ENCODE results near the gene CPS1.

Gene CPS1

DNA sequence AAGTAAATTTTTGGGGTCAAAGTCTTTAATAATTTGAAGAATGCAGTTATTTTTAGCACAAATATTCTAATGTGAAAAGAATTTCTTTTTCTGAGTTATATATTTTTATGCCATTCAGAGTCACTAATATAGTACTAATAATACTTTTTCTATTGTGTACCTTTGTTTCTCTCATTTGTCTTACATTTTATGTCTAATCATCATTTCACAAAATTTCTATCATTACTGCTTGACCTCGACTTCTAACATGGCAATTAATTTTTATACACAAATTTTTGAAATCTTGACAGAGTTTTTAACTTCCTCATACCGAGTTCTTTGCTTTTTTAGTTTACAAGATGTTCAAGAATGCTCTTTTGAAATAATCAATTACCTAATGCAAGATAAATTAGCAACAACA is 8.4 kb upstream of the CPS1 start:
- DNase-seq = no peak

DNA sequence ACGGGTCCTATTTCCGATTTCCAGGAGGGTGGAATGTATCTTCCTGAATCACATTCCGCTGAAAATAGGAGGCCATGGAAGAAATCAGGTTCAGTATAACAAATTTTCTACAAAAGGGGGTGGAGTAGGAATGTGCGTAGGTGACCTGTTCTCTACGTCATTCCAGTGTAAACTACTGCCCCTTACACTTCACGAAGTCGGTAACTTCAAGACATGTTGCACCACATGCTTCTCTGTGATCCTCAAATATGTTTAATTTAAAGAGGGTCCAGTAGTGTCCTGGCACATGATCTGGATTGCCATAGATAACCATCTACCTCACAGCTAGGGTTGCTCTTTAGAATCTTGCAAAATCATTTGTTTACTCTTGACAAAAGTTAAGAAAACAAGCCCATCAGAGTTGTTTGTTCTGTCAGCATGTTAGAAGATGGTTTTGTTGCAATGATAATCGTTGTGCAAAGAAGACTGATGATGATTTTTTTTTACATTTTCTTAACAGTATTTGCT is 7.5 kb upstream of the CPS1 start:
- no peak for DNase-seq

DNA sequence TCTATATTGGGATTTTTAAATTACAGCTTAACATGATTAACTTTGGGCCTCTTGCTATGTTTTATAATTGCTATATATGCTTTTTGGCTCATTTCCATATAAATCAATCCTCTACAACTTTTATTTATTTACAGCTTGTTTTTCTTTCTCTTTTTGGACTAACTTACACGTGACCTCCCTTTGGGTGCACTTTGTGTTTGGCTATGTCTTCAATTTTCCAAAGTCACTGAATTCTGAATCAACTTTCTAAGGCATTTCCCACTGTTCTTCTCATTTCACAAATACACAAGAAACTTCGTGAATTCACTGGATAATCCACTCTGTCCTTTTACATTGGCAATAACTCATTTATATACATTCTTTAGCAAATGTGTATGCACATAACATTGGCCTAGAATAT is 5.4 kb upstream of the CPS1 start:
- no peak for DNase-seq

DNA sequence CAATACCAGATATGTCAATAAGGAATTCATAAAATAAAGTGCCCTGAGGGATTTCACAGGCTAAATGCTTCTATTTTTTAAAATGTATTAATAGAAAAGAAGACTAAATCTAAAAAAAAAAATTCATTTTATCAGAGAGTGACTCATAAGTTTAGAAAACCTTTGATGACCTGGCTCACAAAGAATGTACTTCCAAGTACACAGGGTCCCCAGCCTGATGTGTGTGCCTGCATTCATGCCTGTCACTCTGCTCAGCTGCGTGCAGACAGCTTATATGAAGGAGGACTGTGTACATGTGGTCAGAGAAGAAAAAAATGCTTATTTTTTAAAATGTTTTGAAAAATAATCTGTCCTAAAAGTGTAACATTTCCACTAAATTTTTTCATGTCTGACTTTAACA is 3.0 kb upstream of the CPS1 start:
- DNase-seq = no peak

DNA sequence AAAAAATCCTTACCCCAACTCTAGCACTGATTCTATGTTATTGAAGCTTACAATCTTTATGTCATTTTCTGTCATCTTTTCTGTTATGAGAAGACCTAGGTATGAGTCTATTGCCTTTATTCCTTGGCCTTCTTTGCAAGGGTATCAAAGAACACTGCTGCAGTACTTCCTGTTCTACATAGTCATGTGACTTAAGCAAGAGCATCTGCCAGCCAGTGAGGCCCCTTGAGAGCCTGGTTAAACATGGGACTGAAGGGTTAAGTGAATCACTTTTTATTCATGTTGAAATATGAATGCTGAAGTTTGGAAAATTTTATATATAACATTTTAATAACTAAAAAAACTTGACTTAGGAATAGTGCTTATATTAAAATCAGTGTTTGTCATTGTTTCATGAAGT is 844 bp upstream of the CPS1 start:
- no peak for DNase-seq

DNA sequence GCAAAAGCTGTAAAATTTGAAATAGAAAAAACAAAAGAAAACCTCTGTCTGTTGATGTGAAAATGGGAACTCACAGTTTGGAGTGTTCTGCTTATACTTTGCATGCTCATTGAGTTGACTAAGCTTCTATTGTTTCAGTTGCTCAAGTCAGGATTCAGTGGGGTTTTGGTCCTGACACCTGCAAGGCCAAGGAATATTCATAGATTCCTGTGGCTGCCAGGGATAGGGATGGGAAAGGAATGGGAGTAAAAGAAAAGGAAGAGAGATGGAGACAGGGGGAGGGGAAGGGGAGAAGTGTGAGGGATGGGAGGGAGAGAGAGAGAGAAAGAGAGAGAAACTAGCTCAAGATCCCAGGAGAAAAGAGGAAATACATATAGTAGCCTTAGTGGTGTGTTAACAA is 1.3 kb downstream of the CPS1 start:
- no peak for DNase-seq

DNA sequence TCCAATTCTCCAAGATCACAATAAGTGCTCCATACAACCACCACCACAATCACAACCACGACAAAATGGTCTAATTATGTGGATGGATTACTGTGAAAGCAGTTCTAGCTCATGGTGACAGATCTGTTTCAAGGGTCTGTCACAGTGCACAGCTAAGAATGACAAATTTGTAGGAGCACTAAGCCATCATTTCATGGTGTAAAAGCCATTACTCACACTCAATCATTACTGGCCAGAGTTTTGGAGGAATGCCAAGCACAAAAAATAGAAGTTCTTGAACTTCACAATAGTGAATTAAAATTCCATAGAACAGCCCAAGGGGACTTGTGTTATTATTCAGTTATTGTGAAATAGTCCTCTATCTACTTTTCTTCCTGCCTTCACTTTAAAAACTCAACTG is 2.3 kb downstream of the CPS1 start:
- no peak for DNase-seq

DNA sequence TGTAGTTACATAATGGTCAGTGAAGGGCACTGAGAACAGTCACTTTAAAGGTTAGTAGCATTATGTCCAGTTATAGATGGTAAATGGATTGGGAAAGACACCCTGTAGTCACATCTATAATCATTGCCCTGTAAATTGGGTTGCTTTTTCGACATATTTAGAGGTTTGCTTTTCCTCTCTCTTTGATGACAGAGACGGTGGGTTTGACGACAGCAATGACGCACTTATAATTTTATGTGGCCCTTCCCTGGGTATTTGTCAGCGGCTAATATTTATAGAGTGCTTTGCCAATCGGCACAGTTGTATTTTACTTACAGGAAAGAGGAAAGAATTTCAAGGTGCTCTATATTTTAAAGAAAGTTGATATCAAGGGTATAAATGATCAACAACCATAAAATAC is 2.8 kb downstream of the CPS1 start:
- DNase-seq = no peak

DNA sequence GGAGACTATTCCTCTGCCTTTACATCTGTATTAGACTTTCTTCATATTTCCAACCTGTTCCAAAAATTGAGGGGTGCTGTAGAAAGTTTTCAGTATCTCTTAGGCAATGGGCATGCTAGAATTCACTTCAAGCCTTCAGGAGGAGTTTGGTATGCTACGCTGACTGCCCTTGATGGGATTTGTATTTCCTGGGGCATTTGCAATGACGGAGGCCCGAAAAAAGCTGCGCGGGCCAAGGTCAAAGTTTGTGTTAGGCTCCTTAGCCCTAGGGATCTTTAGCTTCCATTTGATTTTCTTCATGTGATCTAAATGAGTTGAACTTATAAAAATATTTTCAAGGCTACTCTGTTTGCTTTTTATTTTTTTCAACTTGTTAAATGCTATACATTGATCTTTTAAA is 5.1 kb downstream of the CPS1 start:
- DNase-seq = no peak

DNA sequence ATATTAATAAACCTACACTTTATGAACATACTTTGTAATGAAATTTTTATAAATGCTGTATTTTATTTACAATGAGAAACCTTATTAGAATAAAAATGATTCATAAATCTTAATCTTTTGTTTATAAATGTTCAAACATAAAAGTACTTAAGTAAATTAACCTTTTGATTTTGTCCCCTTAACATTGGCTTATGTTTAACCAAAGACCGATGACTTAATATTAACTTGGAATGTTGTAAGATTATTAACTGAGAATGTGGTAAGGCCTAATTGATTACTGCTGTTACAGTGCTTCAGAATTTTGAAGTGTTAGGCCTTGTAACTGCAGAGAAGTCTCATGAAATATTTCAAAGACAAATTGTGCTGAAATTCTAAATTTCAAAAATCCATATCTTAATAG is 5.7 kb downstream of the CPS1 start:
- DNase-seq = no peak

DNA sequence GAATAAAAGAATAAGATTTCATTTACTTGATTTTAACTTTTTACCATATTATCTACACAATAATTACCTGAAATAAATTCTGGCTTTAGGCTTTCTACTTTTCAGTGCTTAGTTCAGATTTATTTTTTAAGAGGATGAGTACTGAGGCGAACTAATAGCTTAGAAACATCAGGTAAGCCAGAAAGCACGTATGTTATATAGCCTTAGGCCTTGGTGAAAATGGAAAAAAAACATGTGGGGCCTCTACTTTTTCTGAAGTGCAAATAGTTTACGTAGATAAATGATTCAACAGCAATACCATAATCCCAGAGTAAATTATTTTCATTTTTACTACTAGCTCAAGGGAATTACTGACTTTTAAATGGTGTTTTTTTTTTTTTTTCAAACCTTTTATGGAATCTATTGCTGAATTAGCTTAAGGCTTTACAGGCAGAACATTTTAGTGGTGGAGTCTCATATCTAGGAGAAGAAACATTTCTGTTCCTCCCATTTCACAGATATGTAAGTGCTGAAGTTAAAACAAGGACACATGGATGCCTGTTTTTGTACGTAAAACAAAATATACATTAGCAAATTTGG is 6.2 kb downstream of the CPS1 start:
- no peak for DNase-seq

DNA sequence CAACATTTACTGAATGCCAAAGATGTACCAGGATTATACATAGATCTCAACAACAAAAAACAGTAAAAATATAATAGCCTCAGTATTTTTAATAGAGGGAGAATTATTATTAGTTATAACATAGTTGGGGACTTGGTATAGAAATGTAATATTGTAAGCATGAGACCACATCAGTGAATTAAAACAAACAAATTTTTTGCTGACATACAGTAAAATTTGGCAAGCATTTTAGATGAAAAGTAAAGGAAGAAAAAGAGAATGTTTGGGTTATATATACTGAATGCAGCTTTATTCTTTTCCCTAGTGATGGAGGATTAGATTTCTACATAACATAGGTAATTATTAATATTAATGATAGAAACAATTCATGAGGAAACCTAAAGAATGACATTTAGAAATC is 10.9 kb downstream of the CPS1 start:
- no peak for DNase-seq

DNA sequence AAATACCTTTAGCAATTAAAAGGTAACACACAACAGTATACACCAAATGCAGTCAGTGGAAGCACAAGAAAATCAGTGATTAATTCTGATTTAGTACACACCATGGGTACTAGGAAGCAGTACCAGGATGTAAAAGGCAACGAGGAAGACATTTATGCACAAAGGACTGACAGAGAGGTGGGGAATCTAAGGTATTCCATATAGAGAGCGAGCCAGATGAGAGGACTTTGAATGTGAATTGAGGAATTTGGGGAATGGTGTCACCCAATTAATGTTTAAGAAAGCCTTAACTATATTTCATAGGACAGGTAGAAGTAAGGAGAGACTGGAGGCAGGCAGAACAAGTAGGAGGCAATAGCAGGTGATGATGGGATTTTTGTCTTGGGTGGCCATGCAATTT is 11.7 kb downstream of the CPS1 start:
- DNase-seq = no peak

DNA sequence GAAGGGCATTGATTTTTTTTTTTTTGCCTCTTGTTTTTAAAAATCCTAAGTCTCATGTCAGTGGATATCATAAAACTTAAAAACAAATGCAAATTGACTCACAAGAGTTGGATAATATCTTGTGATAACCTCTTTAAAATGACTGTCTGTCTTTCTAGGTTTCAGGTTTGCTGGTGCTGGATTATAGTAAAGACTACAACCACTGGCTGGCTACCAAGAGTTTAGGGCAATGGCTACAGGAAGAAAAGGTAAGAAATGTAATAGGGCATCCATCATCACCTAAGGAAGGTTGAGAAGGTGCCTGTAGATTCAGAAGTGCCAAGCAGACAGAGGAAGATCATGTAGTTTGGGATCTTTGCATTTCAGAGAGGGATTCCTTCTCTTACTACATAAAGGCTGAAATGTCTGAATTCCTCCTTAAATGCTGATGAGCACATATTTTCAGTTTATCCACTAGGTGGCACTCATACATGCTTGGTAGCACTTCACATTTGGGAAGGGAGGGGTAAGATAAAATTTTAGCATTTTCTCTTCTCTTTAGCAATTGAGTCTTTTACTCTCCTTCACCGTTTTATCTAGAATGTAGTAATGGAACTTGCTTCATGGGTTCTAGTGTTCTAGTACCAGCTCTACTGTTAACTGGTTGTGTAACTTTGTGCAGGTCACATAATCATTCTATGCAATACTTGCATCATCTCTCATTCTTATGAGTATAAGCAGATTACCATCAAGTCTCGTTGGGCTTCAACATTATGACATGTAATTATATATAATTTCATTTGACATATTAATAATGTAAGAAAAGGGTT is 21.1 kb downstream of the CPS1 start:
- no peak for DNase-seq

DNA sequence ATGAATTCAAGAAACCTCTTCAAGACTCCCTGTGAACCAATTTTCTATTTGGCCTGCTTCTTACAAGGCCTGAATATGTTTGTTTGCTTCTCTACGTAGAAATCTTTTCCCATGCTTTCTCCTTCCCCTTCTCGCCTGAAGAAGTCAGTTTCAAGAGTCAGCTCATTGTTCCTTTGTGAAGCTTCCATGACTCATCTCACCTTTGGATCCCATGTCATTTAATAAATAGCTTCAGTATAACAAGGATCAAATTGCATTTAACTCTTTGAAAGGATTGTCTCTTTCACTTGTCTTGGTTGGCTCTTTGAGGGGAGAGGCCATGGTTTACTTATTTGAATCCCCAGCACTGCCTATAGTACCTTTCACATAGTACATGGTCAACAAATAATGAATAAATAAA is 28.4 kb downstream of the CPS1 start:
- DNase-seq = no peak

DNA sequence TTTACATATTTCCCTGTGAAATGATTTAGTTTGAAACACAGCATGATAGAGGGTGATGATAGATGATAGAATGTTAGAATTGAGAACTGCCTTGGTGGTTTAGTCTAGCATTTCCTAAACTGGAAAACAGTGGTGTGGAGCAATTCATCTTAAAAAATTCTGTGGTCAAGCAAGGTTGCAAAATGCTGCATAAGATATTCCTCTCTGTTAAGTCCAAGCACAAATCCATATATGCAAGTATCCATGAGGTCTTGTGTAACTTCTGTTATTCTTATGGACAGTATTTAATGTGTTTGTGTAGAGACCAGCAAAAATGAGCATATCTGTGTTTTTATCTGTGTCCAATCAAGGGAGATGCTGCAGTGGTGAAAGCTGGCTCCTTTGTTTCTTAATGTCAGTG is 30.0 kb downstream of the CPS1 start:
- no peak for DNase-seq

DNA sequence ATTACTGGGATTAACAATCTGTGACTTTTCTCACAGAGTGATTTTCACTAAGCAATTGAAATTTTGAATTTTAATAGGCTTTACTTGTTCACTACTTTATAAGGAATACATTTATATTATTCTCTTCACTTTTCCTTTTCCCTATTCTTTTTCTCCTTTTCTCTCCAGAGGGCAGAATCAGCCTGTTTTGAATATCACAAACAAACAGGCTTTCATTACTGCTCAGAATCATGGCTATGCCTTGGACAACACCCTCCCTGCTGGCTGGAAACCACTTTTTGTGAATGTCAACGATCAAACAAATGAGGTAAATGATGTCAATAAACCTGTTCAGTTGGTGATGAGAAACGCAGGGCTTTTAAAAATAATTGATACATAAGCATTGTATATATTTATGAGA is 35.3 kb downstream of the CPS1 start:
- no peak for DNase-seq

DNA sequence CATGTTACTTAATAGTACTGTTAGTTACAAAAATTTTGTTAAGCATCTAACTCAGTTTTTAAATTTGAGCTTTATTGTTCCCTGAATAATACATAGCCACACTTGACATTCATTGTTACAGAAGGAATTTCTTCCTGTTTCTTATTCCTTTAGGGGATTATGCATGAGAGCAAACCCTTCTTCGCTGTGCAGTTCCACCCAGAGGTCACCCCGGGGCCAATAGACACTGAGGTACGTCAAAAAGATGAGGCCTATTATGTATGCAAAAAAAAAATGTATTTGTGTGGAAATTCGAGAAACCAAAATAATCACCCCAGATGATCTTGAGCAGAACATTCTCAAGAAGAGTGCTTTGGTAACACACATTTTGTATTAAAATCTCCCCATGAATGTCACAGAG is 36.3 kb downstream of the CPS1 start:
- no peak for DNase-seq

DNA sequence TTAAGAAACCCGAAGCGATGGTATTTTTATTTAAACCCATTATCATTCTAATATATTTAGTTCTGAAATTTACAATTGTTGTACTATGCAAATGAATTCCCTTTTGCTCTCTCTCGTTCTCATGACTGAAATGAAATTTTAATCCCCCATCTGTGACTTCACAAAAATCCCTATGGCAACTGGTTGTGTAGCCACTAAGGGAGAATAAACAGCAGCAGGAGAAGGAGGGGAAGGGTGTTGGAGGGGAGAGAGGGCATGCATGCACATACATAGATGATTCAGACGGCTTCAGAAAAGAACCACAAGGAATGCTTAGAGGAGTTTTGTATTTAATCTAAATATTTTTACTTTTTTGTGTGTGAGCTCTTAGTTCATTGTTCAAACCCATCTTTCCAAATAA is 36.8 kb downstream of the CPS1 start:
- DNase-seq = no peak

DNA sequence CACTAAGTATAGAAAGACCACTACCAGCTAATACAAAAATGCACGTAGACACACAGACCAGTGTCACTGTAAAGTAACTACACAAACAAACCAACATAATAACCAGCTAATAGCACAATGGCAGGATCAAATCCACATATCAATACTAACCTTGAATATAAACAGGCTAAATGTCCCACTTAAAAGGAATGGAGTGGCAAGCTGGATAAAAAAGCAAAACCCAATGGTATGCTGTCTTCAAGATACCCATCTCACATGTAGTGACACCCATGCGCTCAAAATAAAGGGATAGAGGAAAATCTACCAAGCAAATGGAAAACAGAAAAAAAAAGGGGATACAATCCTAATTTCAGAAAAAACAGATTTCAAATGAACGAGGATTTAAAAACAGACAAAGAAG is 41.8 kb downstream of the CPS1 start:
- no peak for DNase-seq

DNA sequence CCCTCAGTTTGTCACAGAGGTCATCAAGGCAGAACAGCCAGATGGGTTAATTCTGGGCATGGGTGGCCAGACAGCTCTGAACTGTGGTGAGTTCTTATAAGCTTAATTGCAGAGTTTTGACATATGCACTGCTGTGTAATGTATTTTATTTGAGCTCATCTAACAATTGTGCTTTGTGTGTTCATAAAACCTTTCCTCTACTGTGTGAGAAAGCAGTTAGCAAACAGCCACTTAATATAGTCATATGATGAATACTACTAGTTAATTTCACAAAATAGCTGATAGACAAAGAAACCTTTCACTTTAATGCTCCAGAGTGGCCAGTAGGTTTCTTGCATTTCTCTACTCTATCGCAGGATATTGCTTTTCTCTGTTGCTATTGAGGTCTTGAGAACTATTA is 43.1 kb downstream of the CPS1 start:
- DNase-seq = no peak

DNA sequence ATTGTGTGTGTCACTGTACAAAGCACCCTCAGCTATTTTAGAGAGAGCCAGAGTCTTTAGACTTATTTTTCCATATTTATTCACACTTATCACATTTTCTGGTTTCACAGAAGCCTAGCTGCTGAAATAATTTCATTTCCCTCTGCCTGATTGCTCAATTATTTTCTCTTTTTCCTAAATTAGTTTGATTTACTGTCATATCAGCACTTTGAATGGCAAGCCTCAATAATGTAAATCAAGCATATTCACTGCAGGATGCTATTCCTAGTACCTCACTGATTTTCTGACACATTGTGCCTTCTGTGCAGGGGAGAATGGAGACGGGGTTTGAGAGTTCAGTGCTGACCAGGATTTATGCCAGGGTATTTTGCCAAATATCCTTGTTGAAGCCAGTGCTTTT is 48.3 kb downstream of the CPS1 start:
- no peak for DNase-seq

DNA sequence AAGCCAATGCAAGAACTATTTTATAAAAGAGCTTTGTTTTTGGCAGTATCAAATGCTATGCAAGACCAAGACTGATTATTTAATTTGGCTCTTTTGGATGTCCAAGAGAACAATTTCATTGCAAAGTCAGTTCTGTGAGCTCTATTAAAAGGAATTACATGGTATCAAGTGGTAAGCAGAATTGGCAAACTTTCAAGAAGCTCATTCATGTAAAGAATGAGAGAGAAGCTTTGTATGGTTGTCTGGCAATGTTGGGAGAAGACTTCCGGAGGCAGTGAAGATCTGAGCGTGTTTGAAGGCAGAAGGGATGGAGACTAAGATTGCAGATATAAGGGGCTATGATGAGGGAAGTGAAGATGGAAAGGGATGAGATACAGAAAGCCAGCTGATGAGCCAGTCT is 49.6 kb downstream of the CPS1 start:
- DNase-seq = no peak

DNA sequence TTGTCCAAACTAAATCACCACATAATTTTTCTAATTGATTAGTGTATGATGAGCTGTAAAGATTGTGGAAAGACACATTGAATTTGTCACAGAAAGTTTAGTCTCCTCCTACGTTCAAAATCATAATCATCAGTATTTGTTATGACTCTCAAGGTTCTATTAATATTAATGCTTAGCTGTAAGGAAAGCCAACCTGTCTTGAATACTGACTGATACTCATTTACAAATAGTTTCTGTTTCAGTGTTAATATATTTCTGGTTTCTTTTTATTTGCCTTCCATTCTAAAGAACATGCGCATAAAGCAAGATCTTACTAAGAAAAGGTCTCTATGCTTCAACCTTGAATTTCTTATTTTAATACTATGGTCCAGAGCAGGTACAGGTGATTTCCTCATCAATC is 55.1 kb downstream of the CPS1 start:
- no peak for DNase-seq

DNA sequence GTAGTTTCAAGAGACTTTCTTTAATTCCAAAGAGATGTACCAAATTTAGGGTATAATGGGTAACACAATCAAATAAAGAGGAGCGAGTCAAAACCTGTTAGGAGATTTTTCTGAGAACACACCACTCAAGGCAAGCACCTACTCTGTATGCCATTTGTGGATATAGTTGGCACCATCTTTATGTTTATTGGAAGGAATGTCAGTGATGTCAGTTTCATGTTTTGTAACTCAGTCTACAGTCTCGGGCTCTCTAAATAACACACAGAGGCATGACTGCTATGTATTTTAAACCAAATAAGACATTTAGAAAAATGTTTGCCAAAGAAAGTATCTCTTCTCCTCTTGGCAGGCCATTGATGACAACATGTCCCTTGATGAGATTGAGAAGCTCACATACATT is 59.7 kb downstream of the CPS1 start:
- DNase-seq = no peak

All from activated naive CD4-positive, alpha-beta T cell treated with Interleukin-2 at 50 U/mL for 16 hours (primary cell).